Panc1 (cell line): Measurements from ENCODE around the gene NXPH4.

Source experiments
- POLR2AphosphoS5 ChIP-seq: IDR thresholded peaks from 2 replicates; pipeline ENCODE4 v1.6.1; 2012; ENCODE audit warnings: mild to moderate bottlenecking, low read depth, low read length, moderate library complexity
- TF ChIP-seq, protein P1 (sequence below): fragments of 450-650 bp; IDR thresholded peaks from 2 replicates; pipeline ENCODE4 v1.5.1; 2017; ENCODE audit warnings: mild to moderate bottlenecking
- TF ChIP-seq, protein P2 (sequence below), 2 experiments: IDR thresholded peaks; 2 replicates each; pipeline ENCODE4 v1.6.1; 2011 to 2012; ENCODE audit warnings: low read depth in 2 of 2, control low read depth in 1 of 2, low read length in 1 of 2, mild to moderate bottlenecking in 1 of 2, moderate library complexity in 1 of 2; ENCODE audit not compliant: insufficient read depth in 1 of 2

DNA sequence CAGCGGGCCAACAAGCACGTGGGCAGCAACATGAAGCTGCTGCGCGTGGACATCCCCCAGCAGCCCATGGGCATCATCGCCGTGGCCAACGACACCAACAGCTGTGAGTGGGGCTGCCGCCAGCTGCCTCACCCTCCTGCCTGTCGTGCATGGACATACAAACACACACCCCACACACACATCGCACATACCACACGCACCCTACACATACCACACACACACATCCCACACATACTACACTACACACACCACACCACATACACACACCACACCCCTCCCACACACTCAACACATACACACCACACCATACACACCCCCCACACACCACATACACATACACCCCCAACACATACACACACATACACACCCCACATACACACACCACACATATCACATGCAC is 25.2 kb upstream of the NXPH4 start:
- TF ChIP-seq, protein P1, sequence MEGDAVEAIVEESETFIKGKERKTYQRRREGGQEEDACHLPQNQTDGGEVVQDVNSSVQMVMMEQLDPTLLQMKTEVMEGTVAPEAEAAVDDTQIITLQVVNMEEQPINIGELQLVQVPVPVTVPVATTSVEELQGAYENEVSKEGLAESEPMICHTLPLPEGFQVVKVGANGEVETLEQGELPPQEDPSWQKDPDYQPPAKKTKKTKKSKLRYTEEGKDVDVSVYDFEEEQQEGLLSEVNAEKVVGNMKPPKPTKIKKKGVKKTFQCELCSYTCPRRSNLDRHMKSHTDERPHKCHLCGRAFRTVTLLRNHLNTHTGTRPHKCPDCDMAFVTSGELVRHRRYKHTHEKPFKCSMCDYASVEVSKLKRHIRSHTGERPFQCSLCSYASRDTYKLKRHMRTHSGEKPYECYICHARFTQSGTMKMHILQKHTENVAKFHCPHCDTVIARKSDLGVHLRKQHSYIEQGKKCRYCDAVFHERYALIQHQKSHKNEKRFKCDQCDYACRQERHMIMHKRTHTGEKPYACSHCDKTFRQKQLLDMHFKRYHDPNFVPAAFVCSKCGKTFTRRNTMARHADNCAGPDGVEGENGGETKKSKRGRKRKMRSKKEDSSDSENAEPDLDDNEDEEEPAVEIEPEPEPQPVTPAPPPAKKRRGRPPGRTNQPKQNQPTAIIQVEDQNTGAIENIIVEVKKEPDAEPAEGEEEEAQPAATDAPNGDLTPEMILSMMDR: no peak
- TF ChIP-seq POLR2AphosphoS5: no peak
- TF ChIP-seq, protein P2, sequence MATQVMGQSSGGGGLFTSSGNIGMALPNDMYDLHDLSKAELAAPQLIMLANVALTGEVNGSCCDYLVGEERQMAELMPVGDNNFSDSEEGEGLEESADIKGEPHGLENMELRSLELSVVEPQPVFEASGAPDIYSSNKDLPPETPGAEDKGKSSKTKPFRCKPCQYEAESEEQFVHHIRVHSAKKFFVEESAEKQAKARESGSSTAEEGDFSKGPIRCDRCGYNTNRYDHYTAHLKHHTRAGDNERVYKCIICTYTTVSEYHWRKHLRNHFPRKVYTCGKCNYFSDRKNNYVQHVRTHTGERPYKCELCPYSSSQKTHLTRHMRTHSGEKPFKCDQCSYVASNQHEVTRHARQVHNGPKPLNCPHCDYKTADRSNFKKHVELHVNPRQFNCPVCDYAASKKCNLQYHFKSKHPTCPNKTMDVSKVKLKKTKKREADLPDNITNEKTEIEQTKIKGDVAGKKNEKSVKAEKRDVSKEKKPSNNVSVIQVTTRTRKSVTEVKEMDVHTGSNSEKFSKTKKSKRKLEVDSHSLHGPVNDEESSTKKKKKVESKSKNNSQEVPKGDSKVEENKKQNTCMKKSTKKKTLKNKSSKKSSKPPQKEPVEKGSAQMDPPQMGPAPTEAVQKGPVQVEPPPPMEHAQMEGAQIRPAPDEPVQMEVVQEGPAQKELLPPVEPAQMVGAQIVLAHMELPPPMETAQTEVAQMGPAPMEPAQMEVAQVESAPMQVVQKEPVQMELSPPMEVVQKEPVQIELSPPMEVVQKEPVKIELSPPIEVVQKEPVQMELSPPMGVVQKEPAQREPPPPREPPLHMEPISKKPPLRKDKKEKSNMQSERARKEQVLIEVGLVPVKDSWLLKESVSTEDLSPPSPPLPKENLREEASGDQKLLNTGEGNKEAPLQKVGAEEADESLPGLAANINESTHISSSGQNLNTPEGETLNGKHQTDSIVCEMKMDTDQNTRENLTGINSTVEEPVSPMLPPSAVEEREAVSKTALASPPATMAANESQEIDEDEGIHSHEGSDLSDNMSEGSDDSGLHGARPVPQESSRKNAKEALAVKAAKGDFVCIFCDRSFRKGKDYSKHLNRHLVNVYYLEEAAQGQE (IDR thresholded peaks at IDR 0.05; ENCODE audit: insufficient read depth in 1 of 2, low read depth in 2 of 2, low read length in 1 of 2): no peak
